ENCODE data around the gene RNF26.
A peak's percentile ranks its signal among the peaks of the same experiment; 100 is the strongest.
"Not testable (repeated sequence)": the region's sequence is repeated elsewhere in the genome, so short reads cannot be mapped to it uniquely, and the experiment has no call there.

RNF26 gene

DNA sequence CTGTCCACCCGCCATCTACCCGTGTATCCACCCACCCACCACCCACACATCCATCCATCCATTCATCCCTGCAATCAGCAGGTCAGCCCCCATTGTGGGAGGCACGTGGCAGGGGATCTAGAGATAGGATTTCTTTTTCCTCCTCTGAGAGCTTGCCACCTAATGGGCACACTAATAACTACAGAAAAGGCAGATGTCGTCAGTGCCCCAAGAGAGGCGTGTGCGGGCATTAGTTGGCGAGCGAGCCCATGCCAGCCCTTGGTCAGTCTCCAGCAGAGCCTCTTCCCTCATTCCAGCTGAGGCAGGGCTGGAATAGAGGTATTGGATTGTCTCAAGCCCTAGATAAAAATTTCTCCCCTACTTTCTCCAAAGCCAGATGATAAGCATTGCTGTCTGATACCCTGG is 37.5 kb downstream of the RNF26 start:
- DNase-seq (ENCODE audit: low spot score) = no peak

DNA sequence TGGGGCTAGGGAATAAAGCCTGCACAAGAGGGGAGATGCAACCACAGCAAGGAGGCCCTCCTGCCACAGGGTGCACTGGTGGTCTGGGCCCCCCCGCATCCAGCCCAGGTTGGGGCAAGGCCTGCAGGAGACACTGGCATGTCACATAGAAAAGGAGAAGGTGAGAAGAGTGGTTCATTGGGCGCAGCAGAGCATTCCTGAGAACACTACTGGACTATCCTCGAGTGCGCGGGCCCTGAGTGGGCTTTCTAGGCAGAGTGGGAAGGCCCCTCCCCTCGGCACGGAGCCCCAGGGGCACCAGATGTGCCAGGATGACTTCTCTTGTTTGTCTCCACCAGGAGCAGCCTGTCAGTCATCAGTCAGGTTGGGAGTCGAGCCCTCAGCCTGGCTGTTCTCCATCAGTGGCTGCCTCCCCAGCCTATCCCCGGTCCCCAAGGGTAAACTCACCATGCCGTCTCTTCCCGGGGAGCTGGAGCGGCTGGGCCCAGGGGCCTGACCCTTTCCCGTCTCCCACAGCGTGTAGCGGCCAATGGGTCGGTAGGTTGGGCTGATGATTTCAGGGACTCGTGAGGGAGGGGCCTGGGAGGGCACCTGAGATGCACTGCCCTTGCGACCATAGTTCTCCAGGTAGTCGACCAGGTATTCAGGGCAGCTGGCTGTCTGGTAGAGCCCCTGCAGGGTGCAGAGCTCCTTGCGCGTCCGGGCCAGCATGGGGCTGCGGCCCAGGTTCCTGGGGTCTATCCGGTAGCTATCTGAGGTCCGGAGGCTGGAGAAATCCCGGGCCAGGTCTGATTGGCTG is 38.1 kb downstream of the RNF26 start:
- no peak for DNase-seq (ENCODE audit: low spot score)

DNA sequence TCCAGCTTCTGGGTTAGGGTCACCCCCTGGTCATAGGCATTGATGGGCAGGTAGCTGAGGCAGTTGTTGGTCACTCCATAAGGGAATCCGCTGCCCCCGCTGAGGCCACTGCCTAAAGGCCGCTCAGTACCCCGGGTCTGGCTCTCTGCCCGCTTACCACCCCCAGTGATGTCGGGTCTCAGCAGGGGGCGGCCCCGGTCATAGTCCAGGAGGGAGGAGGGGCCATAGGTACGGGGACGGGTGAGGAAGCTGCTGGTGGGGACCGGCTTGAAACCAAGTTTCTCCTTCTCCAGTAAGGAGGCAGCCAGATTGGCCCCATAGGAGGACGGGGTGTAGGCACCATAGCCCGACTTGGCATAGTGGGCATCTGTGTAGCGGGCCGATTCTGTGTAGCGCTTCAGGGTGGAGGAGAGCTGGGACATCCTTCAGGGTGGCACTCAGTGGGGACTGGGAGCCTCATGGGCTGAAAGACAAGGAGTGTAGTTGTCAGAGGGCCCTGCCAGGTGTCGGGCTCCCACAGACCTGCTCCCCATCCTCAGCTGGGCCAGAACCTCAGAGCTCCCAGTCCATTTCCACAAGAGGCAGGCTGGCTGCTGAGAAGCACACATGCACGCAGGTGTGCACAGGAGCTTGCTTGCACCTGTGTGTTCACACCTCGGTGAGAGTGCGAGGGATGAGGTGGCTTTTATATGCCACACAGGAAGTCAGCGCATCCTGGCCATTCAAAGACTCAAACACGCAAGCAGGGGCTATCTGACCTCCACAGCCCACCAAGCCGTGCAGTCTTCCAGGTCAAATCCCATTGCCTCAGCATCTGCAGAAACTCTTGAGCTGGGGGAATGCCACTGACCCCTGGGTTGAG is 39.0 kb downstream of the RNF26 start:
- no peak for DNase-seq (ENCODE audit: low spot score)

DNA sequence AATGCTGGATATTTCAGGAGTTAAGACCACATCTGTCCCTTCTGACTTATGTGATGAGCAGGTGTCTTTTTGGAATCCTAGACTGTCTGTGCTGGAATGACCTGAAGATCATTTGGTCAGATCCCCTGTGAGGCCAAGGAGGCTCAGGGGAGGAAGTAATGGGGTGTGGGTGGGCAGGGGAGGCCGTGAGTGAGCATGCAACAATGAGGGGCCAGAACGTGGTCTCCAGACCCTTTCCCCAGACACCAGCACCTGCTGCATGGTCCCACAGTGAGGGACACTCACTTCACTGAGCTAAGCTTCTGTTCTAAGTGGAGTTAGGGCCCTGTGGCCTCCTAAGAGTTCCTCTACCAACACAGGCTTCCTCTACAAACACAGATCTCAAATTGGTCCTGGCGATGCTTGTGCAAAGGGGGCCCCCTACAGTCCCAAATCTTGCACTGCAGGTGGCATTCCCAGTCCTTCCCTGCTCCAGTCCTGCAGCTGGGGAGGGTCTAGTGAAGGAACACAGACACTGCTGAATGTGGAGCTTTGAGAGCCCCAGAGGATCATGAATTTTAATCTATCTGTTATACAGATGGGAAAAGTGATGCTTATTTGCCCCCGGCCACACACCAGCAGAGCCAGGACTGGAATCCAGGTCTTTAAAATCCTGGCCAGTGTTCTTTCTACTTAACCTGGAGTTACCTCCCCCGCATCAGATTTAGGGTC is 39.7 kb downstream of the RNF26 start:
- peak; percentile 65 for DNase-seq (ENCODE audit: low spot score)

GRCh38 chr11:119374632-119375336 is 40.5 kb downstream of the RNF26 start:
- no peak for DNase-seq (ENCODE audit: low spot score)

DNA sequence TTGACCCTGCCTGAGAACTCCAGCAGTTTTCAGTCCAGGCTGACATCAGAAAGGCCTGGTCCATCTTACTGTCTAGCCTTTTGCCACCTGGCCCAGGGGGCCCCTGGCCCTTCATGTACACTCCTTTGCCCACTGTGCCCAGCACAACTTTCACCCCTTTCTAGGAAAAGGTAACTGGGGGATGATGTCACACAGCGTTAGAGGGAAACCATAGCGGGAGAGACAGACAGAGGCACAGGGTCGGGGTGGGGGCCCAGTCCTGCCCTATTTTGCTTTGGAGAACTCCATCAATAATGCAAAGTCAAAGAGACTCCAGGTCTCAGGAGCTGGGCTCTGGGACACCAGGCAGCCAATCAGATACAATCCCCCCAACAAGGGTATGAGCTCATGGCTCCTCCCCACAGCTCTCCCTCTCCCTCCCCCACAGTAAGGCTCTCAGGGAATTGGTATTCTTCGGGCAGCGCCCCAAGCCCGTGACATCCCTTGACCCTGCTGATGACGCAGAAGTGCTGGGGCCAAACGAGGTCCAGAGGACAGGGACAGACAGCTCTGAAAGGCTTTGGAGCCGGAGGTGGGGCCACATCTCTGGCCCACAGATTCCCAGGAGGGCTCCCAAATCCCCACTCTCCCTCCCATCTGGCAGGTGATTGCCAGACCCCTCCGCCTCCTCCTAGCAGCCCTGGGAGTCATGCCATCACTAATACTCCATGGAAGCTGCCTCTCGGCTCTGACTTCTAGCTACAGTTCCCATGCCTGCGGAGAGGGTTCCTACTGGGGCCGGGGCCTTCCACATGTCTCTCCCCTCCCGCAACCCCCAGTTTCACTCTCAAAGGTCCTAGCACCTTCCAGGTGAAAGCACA is 41.2 kb downstream of the RNF26 start:
- no peak for DNase-seq (ENCODE audit: low spot score)

DNA sequence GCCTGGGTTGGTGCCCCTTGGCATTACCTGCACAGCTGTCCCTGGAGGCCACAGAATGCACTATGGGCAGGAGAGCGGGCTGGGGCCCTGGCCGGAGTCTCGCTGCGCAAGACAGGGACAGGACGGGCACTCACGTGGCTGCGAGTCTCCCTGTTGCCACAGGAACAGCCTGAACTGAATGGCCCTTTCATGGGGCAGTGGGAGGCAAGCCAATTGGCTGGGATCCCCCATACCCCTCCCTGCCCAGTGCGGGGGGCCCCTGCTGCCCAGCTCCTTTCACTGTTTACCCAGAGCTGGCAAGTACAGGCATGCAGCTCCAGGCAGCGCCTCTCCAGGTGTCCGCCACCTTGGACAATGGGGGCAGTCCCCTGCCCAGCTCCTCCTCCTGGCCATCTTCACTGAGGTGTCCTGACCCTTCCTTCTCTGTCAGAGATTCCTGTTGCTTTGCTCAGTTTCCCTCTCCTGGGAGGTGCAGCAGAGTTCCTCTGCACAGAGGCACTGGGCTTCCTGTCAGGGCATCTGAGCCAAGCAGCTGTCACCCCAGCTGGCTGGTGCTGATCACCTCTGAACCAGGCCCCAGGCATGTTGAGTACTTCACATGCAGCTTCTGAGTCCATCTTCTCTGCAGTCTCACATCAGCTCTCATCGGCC is 42.0 kb downstream of the RNF26 start:
- DNase-seq (ENCODE audit: low spot score) = no peak

DNA sequence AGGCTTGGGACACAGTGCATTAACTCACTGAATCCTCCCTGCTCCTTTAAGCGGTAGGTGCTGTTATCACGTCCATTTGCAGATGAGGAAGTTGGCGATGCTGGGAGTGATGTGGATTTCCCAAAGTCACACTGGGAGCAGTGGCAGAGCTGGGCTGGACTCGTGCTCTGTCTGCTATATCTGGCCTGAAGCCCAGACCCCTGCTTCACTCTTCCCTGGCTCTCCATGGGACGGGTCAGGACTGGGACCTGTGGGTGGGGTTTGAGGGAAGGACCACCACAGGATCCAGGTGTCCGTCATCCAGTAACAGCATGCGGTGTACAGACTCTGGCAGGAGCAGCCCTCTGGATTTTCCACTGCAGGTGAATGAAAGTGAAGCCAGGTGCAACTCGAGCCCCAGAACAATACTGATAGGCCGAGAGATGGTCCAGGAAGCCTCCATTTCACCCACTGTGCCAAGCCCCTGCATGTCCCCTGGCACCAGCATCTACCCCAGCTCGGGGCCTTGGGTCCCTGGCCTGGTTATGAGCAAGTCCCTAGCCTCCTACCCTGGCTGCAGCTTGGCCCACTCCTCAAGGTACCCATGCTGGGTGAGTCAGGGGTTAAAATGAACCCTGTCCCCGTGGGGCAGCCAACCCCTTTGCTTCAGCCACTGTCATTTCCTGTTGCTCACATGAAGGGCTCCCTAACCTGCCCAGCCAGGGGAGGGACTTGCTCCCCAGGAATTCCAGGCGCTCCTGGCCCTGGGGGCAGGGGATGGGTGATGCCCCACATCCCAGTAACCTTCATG is 43.0 kb downstream of the RNF26 start:
- DNase-seq (ENCODE audit: low spot score) = no peak

GRCh38 chr11:119377961-119378667 is 43.8 kb downstream of the RNF26 start:
- DNase-seq (ENCODE audit: low spot score) = no peak

- no peak for DNase-seq (ENCODE audit: low spot score)
These were observed 44.6 kb downstream of the RNF26 start for GRCh38 chr11:119378851-119379465.

DNA sequence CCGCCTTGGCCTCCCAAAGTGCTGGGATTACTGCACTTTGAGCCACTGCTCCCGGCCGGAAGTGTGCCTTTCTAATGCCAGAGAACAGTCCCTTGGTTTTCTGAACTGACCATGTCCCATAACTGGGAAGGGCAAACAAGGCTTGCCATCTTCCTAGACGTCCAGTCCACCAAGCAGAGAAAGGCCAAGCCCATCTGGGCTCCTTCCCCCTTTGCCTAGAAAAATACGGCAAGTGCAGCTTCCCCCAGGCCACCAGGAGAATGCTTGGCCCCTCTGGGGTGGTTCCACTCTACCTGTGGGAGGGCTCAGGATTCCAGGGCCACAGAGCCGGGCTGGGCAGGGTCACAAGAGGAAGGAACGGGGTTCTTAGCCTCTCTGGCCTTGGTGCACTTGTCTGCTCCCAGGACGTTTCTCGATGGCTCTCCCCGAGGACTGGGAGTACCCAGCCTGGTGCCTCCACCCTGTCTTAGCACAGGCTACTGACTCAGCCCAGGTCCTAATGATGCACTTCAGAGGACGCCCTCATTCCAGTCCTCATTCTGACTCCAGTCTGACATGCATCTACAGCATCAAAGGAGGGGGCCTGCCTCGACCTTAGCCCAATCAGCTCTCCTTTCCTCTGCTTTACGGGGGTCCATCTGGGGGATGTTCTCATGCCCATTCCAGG is 46.0 kb downstream of the RNF26 start:
- no peak for DNase-seq (ENCODE audit: low spot score)

DNA sequence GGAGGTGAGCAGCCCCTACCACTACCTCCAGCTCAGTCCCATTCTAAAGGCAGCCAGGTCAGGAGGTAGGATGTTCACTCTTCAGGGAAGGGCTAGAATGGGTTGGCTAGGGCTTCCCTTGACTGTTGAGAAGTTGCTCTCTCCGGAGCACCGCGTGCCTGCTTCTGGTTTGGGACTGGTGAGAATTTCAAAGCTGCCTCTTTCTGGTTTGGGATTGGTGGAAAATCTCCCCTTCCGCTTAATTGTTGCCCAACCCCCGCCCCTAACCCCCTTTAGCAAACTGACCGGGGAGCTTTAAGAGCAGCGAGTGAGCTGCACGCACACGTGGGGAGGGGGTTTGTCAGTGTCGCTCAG is 46.5 kb downstream of the RNF26 start:
- DNase-seq (ENCODE audit: low spot score) = no peak

- DNase-seq (ENCODE audit: low spot score) = peak; percentile 89
These were observed 47.1 kb downstream of the RNF26 start, which contains the start of gene USP2 for GRCh38 chr11:119381181-119381988. TSS of gene USP2 (minus strand) at chr11:119381690. CDS start at chr11:119373480, 8,210 bp downstream.

- no peak for DNase-seq (ENCODE audit: low spot score)
These were observed 47.8 kb downstream of the RNF26 start for GRCh38 chr11:119382101-119382500.

GRCh38 chr11:119382513-119382912 is 48.2 kb downstream of the RNF26 start:
- DNase-seq (ENCODE audit: low spot score) = not testable (repeated sequence)

DNA sequence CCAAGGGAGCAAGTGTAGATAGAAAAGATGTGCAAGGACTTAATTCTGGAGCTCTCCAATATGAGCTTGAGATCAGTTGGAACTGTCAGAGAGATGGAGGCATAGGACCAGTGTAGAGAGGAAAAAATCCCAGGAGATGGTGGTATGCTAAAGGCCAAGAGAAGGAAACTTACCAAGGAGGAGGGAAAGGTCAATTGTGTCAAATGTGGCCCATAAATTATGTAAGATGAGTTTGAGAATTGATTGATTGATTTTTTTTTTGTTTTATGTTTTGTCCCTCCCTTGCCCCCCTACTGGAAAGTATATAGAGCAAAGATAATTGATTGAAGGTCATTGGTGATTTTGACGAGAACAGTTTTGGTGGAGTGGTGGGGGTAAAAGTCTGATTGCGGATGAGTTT is 50.0 kb downstream of the RNF26 start:
- no peak for DNase-seq (ENCODE audit: low spot score)
